Uterus (tissue), 4 donors: ENCODE measurements around the gene FITM1. TPM values are rescaled to one million over a fixed set of nuclear protein-coding genes. Genes with fewer than 3 reads are reported as not detected.

Experiments used
- DNase-seq, 2 donors: peaks; one replicate each; pipeline ENCODE4 v3.0.0-alpha.2; 2019 to 2020
- H3K27ac ChIP-seq, 2 donors: fragments of 200-600 bp; sonication (generic); 1 replicate in 1 of 2; 2 replicates in 1 of 2; pipeline ENCODE4 v1.5.1; 2016 to 2018
- H3K27me3 ChIP-seq, 2 donors: fragments of 200-600 bp; sonication (generic); one replicate each; pipeline ENCODE4 v1.5.1; 2018 to 2019; ENCODE audit warnings: control low read depth in 1 of 2
- H3K36me3 ChIP-seq, 2 donors: fragments of 200-600 bp; sonication (generic); one replicate each; pipeline ENCODE4 v1.5.1; 2019; ENCODE audit warnings: control low read depth in 1 of 2
- H3K4me1 ChIP-seq, 2 donors: fragments of 200-600 bp; sonication (generic); one replicate each; pipeline ENCODE4 v1.5.1; 2018 to 2019; ENCODE audit warnings: control low read depth in 1 of 2
- H3K4me3 ChIP-seq, 2 donors: fragments of 200-600 bp; sonication (generic); 1 replicate in 1 of 2; 2 replicates in 1 of 2; pipeline ENCODE4 v1.5.1; 2018 to 2019; ENCODE audit warnings: mild to moderate bottlenecking in 1 of 2
- H3K9me3 ChIP-seq, 2 donors: fragments of 200-600 bp; sonication (generic); one replicate each; pipeline ENCODE4 v1.5.1; 2019; ENCODE audit warnings: control low read depth in 1 of 2
- CTCF ChIP-seq, 4 experiments: fragments of 200-600 bp in 2 of 4; fragments of 450-650 bp in 2 of 4; sonication (generic) in 2 of 4; IDR thresholded peaks; one replicate each; pipeline ENCODE4 v1.5.1; 2016 to 2019; ENCODE audit warnings: antibody characterized with exemption in 4 of 4, mild to moderate bottlenecking in 2 of 4, moderate library complexity in 1 of 4
- POLR2A ChIP-seq, 2 donors: fragments of 450-650 bp; IDR thresholded peaks; one replicate each; pipeline ENCODE4 v1.6.1; 2016; ENCODE audit warnings: antibody characterized with exemption in 2 of 2, mild to moderate bottlenecking in 1 of 2, moderate library complexity in 1 of 2
- intact Hi-C: fragments of 100-400 bp; cut with DNase I; formaldehyde crosslinking; loops from one replicate; pipeline ENCODE4 v1.15.1; 2023; ENCODE audit warnings: low total_unique reads
- total RNA-seq, 4 donors: library from RNA; depleted of rRNA in 3 of 4; stranded (reverse); fragments of >200 nt in 3 of 4; gene quantifications; one replicate each; pipeline versions ENCODE4 v1.1.0 to v1.2.4, GENCODE V29; 2014 to 2023
- donor health status: DM: yes; HTN: yes; CAD: no.

FITM1 gene
- total RNA-seq, 4 donors from 2014 or later, result 0.48 to 2.4 (median 1.3) TPM; not detected in 1

DNA sequence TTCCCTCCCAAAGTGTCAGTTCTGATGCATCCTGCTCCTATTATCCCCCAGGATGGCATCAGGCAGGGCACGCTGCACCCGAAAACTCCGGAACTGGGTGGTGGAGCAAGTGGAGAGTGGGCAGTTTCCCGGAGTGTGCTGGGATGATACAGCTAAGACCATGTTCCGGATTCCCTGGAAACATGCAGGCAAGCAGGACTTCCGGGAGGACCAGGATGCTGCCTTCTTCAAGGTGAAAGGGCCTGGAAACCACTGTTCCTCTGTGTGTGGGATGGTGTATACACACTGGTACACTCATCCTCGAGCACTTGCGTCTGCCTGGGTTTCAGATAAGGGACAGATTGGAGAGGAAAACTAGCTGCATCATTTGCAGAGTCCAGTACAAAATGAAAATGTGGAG is 31.6 kb downstream of the FITM1 start:
- Histone ChIP-seq H3K36me3 (no peaks in the 10 kb centered on the region), H3K27ac (peak overlapping the region; percentile 88 to 98), H3K4me3 (peak overlapping the region; percentile 62 to 66), H3K4me1 (peaks cover 7% of the 10 kb centered on the region in 2 donors), H3K9me3 (no peaks in the 10 kb centered on the region), H3K27me3 (no peaks in the 10 kb centered on the region)
- TF ChIP-seq CTCF (IDR thresholded peaks at IDR 0.05), result no peak
- no peak for TF ChIP-seq POLR2A (IDR thresholded peaks at IDR 0.05)
- DNase-seq, result no peak
- intact Hi-C loops, result no loop called here

DNA sequence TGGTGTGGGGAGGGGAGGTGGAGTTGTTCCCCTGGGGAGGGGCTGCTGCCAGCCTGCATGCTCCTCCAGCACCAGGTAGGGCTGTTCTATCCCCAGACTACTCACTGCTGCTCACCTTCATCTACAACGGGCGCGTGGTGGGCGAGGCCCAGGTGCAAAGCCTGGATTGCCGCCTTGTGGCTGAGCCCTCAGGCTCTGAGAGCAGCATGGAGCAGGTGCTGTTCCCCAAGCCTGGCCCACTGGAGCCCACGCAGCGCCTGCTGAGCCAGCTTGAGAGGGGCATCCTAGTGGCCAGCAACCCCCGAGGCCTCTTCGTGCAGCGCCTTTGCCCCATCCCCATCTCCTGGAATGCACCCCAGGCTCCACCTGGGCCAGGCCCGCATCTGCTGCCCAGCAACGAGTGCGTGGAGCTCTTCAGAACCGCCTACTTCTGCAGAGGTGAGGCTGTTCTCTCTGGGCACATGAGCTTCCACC is 34.1 kb downstream of the FITM1 start:
- no peak overlapping the region for H3K4me3 ChIP-seq
- H3K27me3 ChIP-seq, result no peaks in the 10 kb centered on the region
- H3K4me1 ChIP-seq, result peaks cover 7% of the 10 kb centered on the region in 2 donors
- H3K27ac ChIP-seq, result no peak overlapping the region
- no peaks in the 10 kb centered on the region for H3K36me3 ChIP-seq
- intact Hi-C loops, result no loop called here
- DNase-seq, result no peak
- H3K9me3 ChIP-seq, result no peaks in the 10 kb centered on the region
- TF ChIP-seq POLR2A (IDR thresholded peaks at IDR 0.05) (no peak), CTCF (IDR thresholded peaks at IDR 0.05) (no peak)

- Histone ChIP-seq H3K36me3 (no peaks in the 10 kb centered on the region), H3K9me3 (no peaks in the 10 kb centered on the region), H3K27me3 (no peaks in the 10 kb centered on the region), H3K4me3 (no peak overlapping the region), H3K27ac (no peak overlapping the region), H3K4me1 (peaks cover 7% of the 10 kb centered on the region in 2 donors)
- no peak for DNase-seq
- TF ChIP-seq POLR2A (IDR thresholded peaks at IDR 0.05), result no peak
- TF ChIP-seq CTCF (IDR thresholded peaks at IDR 0.05), result no peak
- intact Hi-C loops, result no loop called here
Observed at GRCh38 chr14:24165785-24166184, 35.3 kb downstream of the FITM1 start.

DNA sequence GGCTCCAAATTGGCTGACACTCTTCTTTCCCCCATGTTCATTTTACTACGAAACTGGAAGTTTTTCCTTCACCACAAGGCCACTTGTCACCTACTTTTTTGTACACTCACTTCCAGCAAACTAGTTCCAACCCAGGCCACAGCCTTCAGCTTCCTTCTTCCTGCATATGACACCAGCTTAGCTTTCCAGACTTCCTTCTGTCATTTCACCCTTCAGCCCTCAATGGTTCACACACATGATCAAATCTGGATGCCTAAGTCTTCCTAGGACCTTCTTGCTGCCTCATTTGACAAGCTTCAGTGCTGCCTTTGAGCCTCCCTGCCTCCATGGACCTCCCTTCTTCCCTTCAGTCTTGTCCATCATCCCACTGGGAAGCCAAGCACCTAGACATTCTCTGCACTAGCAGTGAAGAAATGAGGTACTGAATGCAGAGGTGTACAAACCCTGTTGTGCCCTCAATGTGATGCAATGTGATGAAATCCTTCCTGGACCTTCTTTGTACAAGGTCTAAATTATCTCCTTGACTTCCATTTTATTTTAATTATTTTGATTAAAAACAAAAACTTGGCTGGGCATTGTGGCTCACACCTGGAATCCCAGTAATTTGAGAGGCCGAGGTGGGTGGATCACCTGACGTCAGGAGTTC is 37.1 kb downstream of the FITM1 start:
- Histone ChIP-seq H3K9me3 (no peaks in the 10 kb centered on the region), H3K27me3 (no peaks in the 10 kb centered on the region), H3K4me1 (peaks cover 0 to 7% of the 10 kb centered on the region in 2 donors), H3K36me3 (no peaks in the 10 kb centered on the region), H3K27ac (no peak overlapping the region), H3K4me3 (no peak overlapping the region)
- intact Hi-C loops, result no loop called here
- no peak for TF ChIP-seq CTCF (IDR thresholded peaks at IDR 0.05)
- no peak for TF ChIP-seq POLR2A (IDR thresholded peaks at IDR 0.05)
- DNase-seq, result no peak

DNA sequence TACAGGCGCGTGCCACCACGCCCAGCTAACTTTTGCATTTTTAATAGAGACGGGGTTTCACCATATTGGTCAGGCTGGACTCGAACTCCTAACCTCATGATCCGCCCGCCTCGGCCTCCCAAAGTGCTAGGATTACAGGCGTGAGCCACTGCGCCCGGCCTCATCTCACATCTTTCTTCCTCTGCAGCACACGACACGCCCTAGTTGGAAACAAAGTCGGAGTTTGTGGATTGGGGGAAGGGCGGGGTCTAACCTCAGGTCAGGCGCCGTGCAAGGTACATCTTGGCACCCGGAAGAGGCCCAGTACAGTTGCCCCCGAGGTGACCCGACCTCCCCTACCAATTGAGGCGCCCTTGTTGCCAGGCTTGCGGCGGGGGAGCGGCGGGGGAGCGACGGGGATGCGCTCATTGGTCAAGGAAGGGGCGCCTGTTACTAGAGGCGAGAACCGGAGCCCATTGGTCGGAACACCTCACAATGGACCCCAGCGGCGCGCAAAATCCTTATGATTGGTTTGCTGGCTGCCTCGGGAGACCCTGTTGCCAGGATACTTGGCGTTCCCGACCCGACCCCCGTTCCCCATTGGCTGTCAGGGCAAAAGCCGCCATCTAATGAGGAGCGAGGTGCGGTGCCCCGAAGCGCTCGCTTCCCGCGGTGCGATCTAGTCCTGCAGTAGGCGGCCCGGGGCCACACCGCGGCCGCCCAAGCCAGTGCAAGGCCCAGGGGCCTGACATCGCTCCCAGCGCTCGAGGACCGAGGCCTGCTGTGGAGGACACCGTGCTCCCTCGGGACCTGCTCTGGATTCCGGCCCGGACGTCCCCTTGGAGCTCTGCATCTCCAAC is 41.2 kb downstream of the FITM1 start, which contains the start of gene REC8:
Gene REC8 (plus strand): TSS at position 659 of the 839 bp plus-strand sequence. CDS start 473 bp downstream, outside the sequence.
- TF ChIP-seq CTCF (IDR thresholded peaks at IDR 0.05) (no peak), POLR2A (IDR thresholded peaks at IDR 0.05) (no peak)
- Histone ChIP-seq H3K4me3 (peak within 1 kb of the TSS; percentile 25 to 27), H3K4me1 (no peaks in the 10 kb centered on the region), H3K27ac (peak within 1 kb of the TSS in 1 of 2 donors; percentile 26), H3K27me3 (no peaks in the 10 kb centered on the region), H3K9me3 (no peaks in the 10 kb centered on the region), H3K36me3 (no peaks in the 10 kb centered on the region)
- peak; percentile 50 to 81 for DNase-seq
- intact Hi-C loops, result no loop called here
